Measurements from ENCODE around the gene PEAK1.

PEAK1 gene

GRCh38 chr15:77066971-77067690 is 352.8 kb downstream of the PEAK1 start:
- Histone ChIP-seq H3K4me2 (ENCODE audit: low read depth, low read length, poor library complexity, severe bottlenecking) (peak overlapping the region; percentile 5), H3K27ac (ENCODE audit: low read depth, low read length) (no peak overlapping the region), H3K9me2 (replicated peaks; ENCODE audit: insufficient read depth, low read length) (no peaks in the 10 kb centered on the region), H4K20me1 (ENCODE audit: low read depth, low read length) (peaks cover 9% of the 10 kb centered on the region; the same call in 1 of the 2 replicates), H3K9ac (ENCODE audit: low read length) (no peak overlapping the region), H3K79me2 (ENCODE audit: insufficient read depth, low read length) (no peaks in the 10 kb centered on the region; the same call in 1 of the 2 replicates), H2AFZ (ENCODE audit: low read depth, low read length, severe bottlenecking) (no peak overlapping the region), H3K36me3 (ENCODE audit: low read length) (no peaks in the 10 kb centered on the region), H3K4me3 (ENCODE audit: insufficient read depth, low read length, poor library complexity, severe bottlenecking) (no peak overlapping the region), H3K27me3 (ENCODE audit: low read length) (no peaks in the 10 kb centered on the region), H3K9me3 (ENCODE audit: insufficient read depth, low read length) (no peaks in the 10 kb centered on the region), H3F3A (ENCODE audit: insufficient read depth) (0 out of 2 replicates have a peak, but pooled peaks cover 4% of the 10 kb centered on the region)
- TF ChIP-seq, protein P1, sequence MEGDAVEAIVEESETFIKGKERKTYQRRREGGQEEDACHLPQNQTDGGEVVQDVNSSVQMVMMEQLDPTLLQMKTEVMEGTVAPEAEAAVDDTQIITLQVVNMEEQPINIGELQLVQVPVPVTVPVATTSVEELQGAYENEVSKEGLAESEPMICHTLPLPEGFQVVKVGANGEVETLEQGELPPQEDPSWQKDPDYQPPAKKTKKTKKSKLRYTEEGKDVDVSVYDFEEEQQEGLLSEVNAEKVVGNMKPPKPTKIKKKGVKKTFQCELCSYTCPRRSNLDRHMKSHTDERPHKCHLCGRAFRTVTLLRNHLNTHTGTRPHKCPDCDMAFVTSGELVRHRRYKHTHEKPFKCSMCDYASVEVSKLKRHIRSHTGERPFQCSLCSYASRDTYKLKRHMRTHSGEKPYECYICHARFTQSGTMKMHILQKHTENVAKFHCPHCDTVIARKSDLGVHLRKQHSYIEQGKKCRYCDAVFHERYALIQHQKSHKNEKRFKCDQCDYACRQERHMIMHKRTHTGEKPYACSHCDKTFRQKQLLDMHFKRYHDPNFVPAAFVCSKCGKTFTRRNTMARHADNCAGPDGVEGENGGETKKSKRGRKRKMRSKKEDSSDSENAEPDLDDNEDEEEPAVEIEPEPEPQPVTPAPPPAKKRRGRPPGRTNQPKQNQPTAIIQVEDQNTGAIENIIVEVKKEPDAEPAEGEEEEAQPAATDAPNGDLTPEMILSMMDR (IDR thresholded peaks at IDR 0.05; ENCODE audit: insufficient read depth, low read length, poor library complexity, severe bottlenecking), result no peak
- no peak for TF ChIP-seq EZH2phosphoT487 (conservative IDR thresholded peaks at IDR 0.05; ENCODE audit: low read length)

GRCh38 chr15:77064539-77065308 is 355.2 kb downstream of the PEAK1 start:
- H3K9ac ChIP-seq (ENCODE audit: low read length), result no peak overlapping the region
- H3K9me2 ChIP-seq (replicated peaks; ENCODE audit: insufficient read depth, low read length), result no peaks in the 10 kb centered on the region
- no peaks in the 10 kb centered on the region for H3K27me3 ChIP-seq (ENCODE audit: low read length)
- H4K20me1 ChIP-seq (ENCODE audit: low read depth, low read length), result peaks cover 9% of the 10 kb centered on the region; the same call in 1 of the 2 replicates
- TF ChIP-seq, protein P1 (IDR thresholded peaks at IDR 0.05; ENCODE audit: insufficient read depth, low read length, poor library complexity, severe bottlenecking), result no peak
- TF ChIP-seq EZH2phosphoT487 (conservative IDR thresholded peaks at IDR 0.05; ENCODE audit: low read length), result no peak
- H3K36me3 ChIP-seq (ENCODE audit: low read length), result no peaks in the 10 kb centered on the region
- H3K4me2 ChIP-seq (ENCODE audit: low read depth, low read length, poor library complexity, severe bottlenecking), result no peak overlapping the region
- no peak overlapping the region for H3K27ac ChIP-seq (ENCODE audit: low read depth, low read length)
- H2AFZ ChIP-seq (ENCODE audit: low read depth, low read length, severe bottlenecking), result no peak overlapping the region
- H3K9me3 ChIP-seq (ENCODE audit: insufficient read depth, low read length), result no peaks in the 10 kb centered on the region
- no peaks in the 10 kb centered on the region; the same call in 1 of the 2 replicates for H3K79me2 ChIP-seq (ENCODE audit: insufficient read depth, low read length)
- H3F3A ChIP-seq (ENCODE audit: insufficient read depth), result 0 out of 2 replicates have a peak, but pooled peaks cover 4% of the 10 kb centered on the region
- H3K4me3 ChIP-seq (ENCODE audit: insufficient read depth, low read length, poor library complexity, severe bottlenecking), result no peak overlapping the region

DNA sequence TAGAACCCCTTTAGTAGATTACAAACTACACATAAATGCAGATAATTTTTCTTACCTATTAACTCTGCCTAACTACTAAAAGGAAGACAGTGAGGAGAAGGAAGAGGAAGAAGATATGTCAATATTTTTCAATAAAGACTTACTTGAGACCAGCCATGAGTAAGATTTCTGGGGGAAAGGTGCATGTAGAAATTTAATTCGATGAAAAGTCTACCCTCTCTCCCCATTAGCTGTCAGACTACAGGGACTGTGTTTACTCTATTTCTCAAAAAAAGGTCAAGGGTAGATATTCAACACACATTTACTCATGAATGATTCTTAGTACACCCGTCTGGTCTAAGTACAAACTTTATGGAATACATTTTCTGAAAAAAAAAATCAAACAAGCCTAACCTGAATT is 355.8 kb downstream of the PEAK1 start:
- 0 out of 2 replicates have a peak, but pooled peaks cover 4% of the 10 kb centered on the region for H3F3A ChIP-seq (ENCODE audit: insufficient read depth)
- no peak overlapping the region for H3K27ac ChIP-seq (ENCODE audit: low read depth, low read length)
- H2AFZ ChIP-seq (ENCODE audit: low read depth, low read length, severe bottlenecking), result no peak overlapping the region
- TF ChIP-seq, protein P1 (IDR thresholded peaks at IDR 0.05; ENCODE audit: insufficient read depth, low read length, poor library complexity, severe bottlenecking), result no peak
- TF ChIP-seq EZH2phosphoT487 (conservative IDR thresholded peaks at IDR 0.05; ENCODE audit: low read length), result no peak
- no peak overlapping the region for H3K9ac ChIP-seq (ENCODE audit: low read length)
- peaks cover 9% of the 10 kb centered on the region; the same call in 1 of the 2 replicates for H4K20me1 ChIP-seq (ENCODE audit: low read depth, low read length)
- H3K9me2 ChIP-seq (replicated peaks; ENCODE audit: insufficient read depth, low read length), result no peaks in the 10 kb centered on the region
- no peak overlapping the region for H3K4me3 ChIP-seq (ENCODE audit: insufficient read depth, low read length, poor library complexity, severe bottlenecking)
- no peak overlapping the region for H3K4me2 ChIP-seq (ENCODE audit: low read depth, low read length, poor library complexity, severe bottlenecking)
- no peaks in the 10 kb centered on the region for H3K9me3 ChIP-seq (ENCODE audit: insufficient read depth, low read length)
- H3K79me2 ChIP-seq (ENCODE audit: insufficient read depth, low read length), result no peaks in the 10 kb centered on the region; the same call in 1 of the 2 replicates
- no peaks in the 10 kb centered on the region for H3K27me3 ChIP-seq (ENCODE audit: low read length)
- no peaks in the 10 kb centered on the region for H3K36me3 ChIP-seq (ENCODE audit: low read length)

Data from SU-DHL-6 (cell line).